GM12878 (cell line): ENCODE results near the gene SAMHD1. TPM values are rescaled to one million over a fixed set of nuclear protein-coding genes. Genes with fewer than 3 reads are reported as not detected.

Experiments
- ATAC-seq: fragments of 200-7000 bp; cut with Tn5 transposase; 3 replicates; pipeline ENCODE4 v1.9.1; 2020; ENCODE audit warnings: mild to moderate bottlenecking, moderate library complexity
- BruUV-seq: library from RNA; stranded (reverse); fragments of 400-500 nt; replicated peaks from 2 replicates; lab custom pipeline; 2021; lab: Mats Ljungman, UMichigan
- CTCF ChIA-PET: fragments of 300-600 bp; sonication (Branson Sonifier 250); formaldehyde crosslinking; extraction: SDS; loops from one replicate; lab custom pipeline; 2021; ENCODE audit warnings: inconsistent platforms; lab: Yijun Ruan, JAX
- POLR2A ChIA-PET: fragments of 350-600 bp; formaldehyde crosslinking; extraction: SDS; loops from one replicate; lab custom pipeline; 2021; ENCODE audit warnings: inconsistent platforms; lab: Charles Lee
- RAD21 ChIA-PET: fragments of 300-600 bp; sonication (Branson Sonifier 250); formaldehyde crosslinking; loops from one replicate; lab custom pipeline; 2023; ENCODE audit warnings: antibody characterized with exemption; ENCODE audit not compliant: unreplicated experiment; lab: Charles Lee
- SMC1A ChIA-PET: fragments of 300-600 bp; sonication (Branson Sonifier 250); formaldehyde crosslinking; loops from one replicate; lab custom pipeline; 2023; ENCODE audit not compliant: unreplicated experiment, uncharacterized antibody; lab: Charles Lee
- DNase-seq: peaks from one replicate; pipeline ENCODE4 v3.0.0-alpha.2; 2011; ENCODE audit warnings: low read depth, low spot score
- FAIRE-seq: peaks from 3 replicates; lab custom pipeline; 2011; peaks lifted over from hg19 to GRCh38; lab: Jason Lieb, UNC
- H2AFZ ChIP-seq: 2 replicates; pipeline ENCODE4 v1.6.0; 2011; ENCODE audit warnings: low read depth, low read length, control low read depth; ENCODE audit not compliant: control insufficient read depth
- H3K27ac ChIP-seq: 2 replicates; pipeline ENCODE4 v1.5.1; 2011; ENCODE audit warnings: control low read depth; ENCODE audit not compliant: control insufficient read depth, insufficient read depth
- H3K27me3 ChIP-seq, 2 experiments: replicated peaks in 1 of 2; 2 replicates each; pipeline versions ENCODE4 v1.6.0 to v1.6.1; 2011; ENCODE audit warnings: low read length in 1 of 2; ENCODE audit not compliant: control insufficient read depth in 2 of 2, insufficient read depth in 2 of 2
- H3K36me3 ChIP-seq, 2 experiments: 2 replicates each; pipeline ENCODE4 v1.5.1; 2011; ENCODE audit warnings: low read length in 1 of 2; ENCODE audit not compliant: control insufficient read depth in 2 of 2, insufficient read depth in 2 of 2
- H3K4me1 ChIP-seq: 2 replicates; pipeline ENCODE4 v1.6.1; 2011; ENCODE audit warnings: mild to moderate bottlenecking, low read length, moderate library complexity, mixed read lengths; ENCODE audit not compliant: control insufficient read depth, insufficient read depth
- H3K4me2 ChIP-seq: 2 replicates; pipeline ENCODE4 v1.6.0; 2011; ENCODE audit warnings: control low read depth; ENCODE audit not compliant: control insufficient read depth, insufficient read depth
- H3K4me3 ChIP-seq: fragments of 200-600 bp; sonication (generic); 2 replicates; pipeline ENCODE4 v1.5.1; 2016
- H3K79me2 ChIP-seq: 2 replicates; pipeline ENCODE4 v1.6.0; 2011; ENCODE audit warnings: low read length; ENCODE audit not compliant: control insufficient read depth, insufficient read depth
- H3K9ac ChIP-seq: 2 replicates; pipeline ENCODE4 v1.8.0; 2011; ENCODE audit warnings: low read length, control low read depth, mixed read lengths; ENCODE audit not compliant: control insufficient read depth, insufficient read depth
- H3K9me3 ChIP-seq: replicated peaks from 3 replicates; pipeline ENCODE4 v1.5.1; 2011; ENCODE audit warnings: mild to moderate bottlenecking, low read length; ENCODE audit not compliant: control insufficient read depth, insufficient read depth
- H4K20me1 ChIP-seq: 2 replicates; pipeline ENCODE4 v1.6.0; 2011; ENCODE audit not compliant: control insufficient read depth, insufficient read depth
- CBX3 ChIP-seq: fragments of 200-600 bp; sonication (generic); IDR thresholded peaks from 2 replicates; pipeline ENCODE4 v1.6.1; 2016; ENCODE audit warnings: low read depth, borderline replicate concordance
- CHD1 ChIP-seq: IDR thresholded peaks from 2 replicates; pipeline ENCODE4 v1.6.1; 2012; ENCODE audit warnings: low read depth, low read length, improper control_type of control experiment
- GATAD2B ChIP-seq: fragments of 450-650 bp; conservative IDR thresholded peaks from 2 replicates; pipeline ENCODE4 v1.6.1; 2017; ENCODE audit warnings: low read depth, mild to moderate bottlenecking, moderate library complexity
- HCFC1 ChIP-seq: fragments of 150-350 bp; IDR thresholded peaks from 2 replicates; pipeline ENCODE4 v1.6.1; 2014; ENCODE audit warnings: low read length
- LARP7 ChIP-seq: fragments of 450-650 bp; IDR thresholded peaks from 2 replicates; pipeline ENCODE4 v1.6.1; 2017; ENCODE audit warnings: mild to moderate bottlenecking
- MTA3 ChIP-seq: IDR thresholded peaks from 2 replicates; pipeline ENCODE4 v1.6.1; 2012; ENCODE audit warnings: low read length, inconsistent platforms, borderline replicate concordance
- POLR2AphosphoS5 ChIP-seq: IDR thresholded peaks from 2 replicates; pipeline ENCODE4 v1.6.1; 2011; ENCODE audit warnings: mild to moderate bottlenecking, low read length, inconsistent platforms
- SIN3A ChIP-seq: IDR thresholded peaks from 2 replicates; pipeline ENCODE4 v1.6.1; 2012; ENCODE audit warnings: low read depth, low read length, improper control_type of control experiment
- SREBF2 ChIP-seq: IDR thresholded peaks from 2 replicates; pipeline ENCODE4 v1.6.1; 2012; ENCODE audit warnings: mild to moderate bottlenecking, low read length
- USF1 ChIP-seq: IDR thresholded peaks from 2 replicates; pipeline ENCODE4 v1.6.1; 2011; ENCODE audit warnings: borderline replicate concordance, low read depth, mild to moderate bottlenecking, moderate library complexity, mixed read lengths, low read length; ENCODE audit not compliant: insufficient read depth; ENCODE audit errors: extremely low read length
- WRNIP1 ChIP-seq: IDR thresholded peaks from 2 replicates; pipeline ENCODE4 v1.6.1; 2011; ENCODE audit warnings: low read depth, low read length, improper control_type of control experiment, borderline replicate concordance
- WGBS: methylation state at CpG from one replicate; pipeline ENCODE4 v1.1.6; 2016; ENCODE audit warnings: low lambda C conversion rate; ENCODE audit not compliant: insufficient replicate concordance, insufficient coverage; ENCODE audit errors: missing lambda C conversion rate; 5-methylcytosine and 5-hydroxymethylcytosine counted together
- in situ Hi-C: fragments of 300-500 bp; cut with MboI; formaldehyde crosslinking; loops from 9 replicates; pipeline ENCODE4 v1.14.3; 2018; ENCODE audit warnings: mixed read lengths
- intact Hi-C: fragments of 100-400 bp; cut with micrococcal nuclease; formaldehyde crosslinking; loops from one replicate; pipeline ENCODE4 v1.14.2; 2022; ENCODE audit not compliant: unreplicated experiment
- polyA plus RNA-seq, 11 experiments: library from polyadenylated mRNA; depleted of rRNA in 4 of 11; unstranded in 6 of 11; stranded (reverse) in 5 of 11; fragments of >200 nt; fragmentation: Nextera tagmentation in 4 of 11; fragmentation: Illumina TruSeq in 1 of 11; extraction: Ambion mirVana in 4 of 11; extraction: Trizol in 1 of 11; gene quantifications; 1 replicate in 1 of 11; 2 replicates in 10 of 11; pipeline versions ENCODE4 v1.2.1 to v1.2.3, GENCODE V29; 2011 to 2016; ENCODE audit warnings: inconsistent platforms in 2 of 11, missing spikeins in 2 of 11, low read depth in 1 of 11
- total RNA-seq, 4 experiments: library from RNA; depleted of rRNA in 3 of 4; stranded (reverse); fragments of >200 nt in 3 of 4; fragmentation: Illumina TruSeq in 1 of 4; extraction: Trizol in 1 of 4; gene quantifications; 2 replicates each; pipeline versions ENCODE4 v1.2.1 to v1.2.3, GENCODE V29; 2013 to 2021
- TF ChIP-seq, protein P1 (sequence below): fragments of 150-350 bp; IDR thresholded peaks from 2 replicates; pipeline ENCODE4 v1.6.1; 2016; ENCODE audit warnings: low read depth, low read length
- TF ChIP-seq, protein P2 (sequence below): fragments of 450-650 bp; formaldehyde crosslinking; IDR thresholded peaks from 2 replicates; pipeline ENCODE4 v1.5.0; 2022; ENCODE audit warnings: mild to moderate bottlenecking, missing genetic modification characterization

Gene SAMHD1
- total and polyA plus RNA-seq, 10 of the 15 experiments (the other 5 are each of a cell fraction or from before 2014, with no cell fraction given): 20.5 to 47.9 (median 38.8) TPM

GRCh38 chr20:36991703-36992102 lies 40.2 kb upstream of the SAMHD1 start (continued):
- TF ChIP-seq SIN3A (no peak), CHD1 (no peak)
- TF ChIP-seq, protein P1, sequence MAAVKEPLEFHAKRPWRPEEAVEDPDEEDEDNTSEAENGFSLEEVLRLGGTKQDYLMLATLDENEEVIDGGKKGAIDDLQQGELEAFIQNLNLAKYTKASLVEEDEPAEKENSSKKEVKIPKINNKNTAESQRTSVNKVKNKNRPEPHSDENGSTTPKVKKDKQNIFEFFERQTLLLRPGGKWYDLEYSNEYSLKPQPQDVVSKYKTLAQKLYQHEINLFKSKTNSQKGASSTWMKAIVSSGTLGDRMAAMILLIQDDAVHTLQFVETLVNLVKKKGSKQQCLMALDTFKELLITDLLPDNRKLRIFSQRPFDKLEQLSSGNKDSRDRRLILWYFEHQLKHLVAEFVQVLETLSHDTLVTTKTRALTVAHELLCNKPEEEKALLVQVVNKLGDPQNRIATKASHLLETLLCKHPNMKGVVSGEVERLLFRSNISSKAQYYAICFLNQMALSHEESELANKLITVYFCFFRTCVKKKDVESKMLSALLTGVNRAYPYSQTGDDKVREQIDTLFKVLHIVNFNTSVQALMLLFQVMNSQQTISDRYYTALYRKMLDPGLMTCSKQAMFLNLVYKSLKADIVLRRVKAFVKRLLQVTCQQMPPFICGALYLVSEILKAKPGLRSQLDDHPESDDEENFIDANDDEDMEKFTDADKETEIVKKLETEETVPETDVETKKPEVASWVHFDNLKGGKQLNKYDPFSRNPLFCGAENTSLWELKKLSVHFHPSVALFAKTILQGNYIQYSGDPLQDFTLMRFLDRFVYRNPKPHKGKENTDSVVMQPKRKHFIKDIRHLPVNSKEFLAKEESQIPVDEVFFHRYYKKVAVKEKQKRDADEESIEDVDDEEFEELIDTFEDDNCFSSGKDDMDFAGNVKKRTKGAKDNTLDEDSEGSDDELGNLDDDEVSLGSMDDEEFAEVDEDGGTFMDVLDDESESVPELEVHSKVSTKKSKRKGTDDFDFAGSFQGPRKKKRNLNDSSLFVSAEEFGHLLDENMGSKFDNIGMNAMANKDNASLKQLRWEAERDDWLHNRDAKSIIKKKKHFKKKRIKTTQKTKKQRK: no peak

GRCh38 chr20:36989797-36990196 lies 38.3 kb upstream of the SAMHD1 start:
- Histone ChIP-seq H3K9me3 (peaks cover 6% of the 10 kb centered on the region; the same call in 2 of the 3 replicates), H4K20me1 (no peaks in the 10 kb centered on the region), H3K4me1 (no peaks in the 10 kb centered on the region), H3K9ac (no peak overlapping the region), H3K27me3 (no peaks in the 10 kb centered on the region), H3K4me3 (no peak overlapping the region), H2AFZ (no peak overlapping the region), H3K79me2 (no peaks in the 10 kb centered on the region), H3K27ac (no peak overlapping the region), H3K36me3 (peaks cover 0 to 1% of the 10 kb centered on the region in 2 experiments; a peak in 2 of 4 replicates), H3K4me2 (no peak overlapping the region)
- no TSS peak for BruUV-seq
- WGBS: 96% methylated on average over 6 of the region's 6 CpGs
- SMC1A ChIA-PET: no interaction called here
- in situ Hi-C loops: no loop called here
- ATAC-seq (no peak), DNase-seq (no peak), FAIRE-seq (no peak)
- RAD21 ChIA-PET: no interaction called here
- POLR2A ChIA-PET: no interaction called here
- intact Hi-C loops: no loop called here
- CTCF ChIA-PET: no interaction called here
- TF ChIP-seq GATAD2B: no peak
- no peak for TF ChIP-seq LARP7
- no peak for TF ChIP-seq MTA3
- no peak for TF ChIP-seq POLR2AphosphoS5
- TF ChIP-seq CBX3: no peak
- no peak for TF ChIP-seq WRNIP1
- no peak for TF ChIP-seq USF1
- no peak for TF ChIP-seq SREBF2
- TF ChIP-seq, protein P2, sequence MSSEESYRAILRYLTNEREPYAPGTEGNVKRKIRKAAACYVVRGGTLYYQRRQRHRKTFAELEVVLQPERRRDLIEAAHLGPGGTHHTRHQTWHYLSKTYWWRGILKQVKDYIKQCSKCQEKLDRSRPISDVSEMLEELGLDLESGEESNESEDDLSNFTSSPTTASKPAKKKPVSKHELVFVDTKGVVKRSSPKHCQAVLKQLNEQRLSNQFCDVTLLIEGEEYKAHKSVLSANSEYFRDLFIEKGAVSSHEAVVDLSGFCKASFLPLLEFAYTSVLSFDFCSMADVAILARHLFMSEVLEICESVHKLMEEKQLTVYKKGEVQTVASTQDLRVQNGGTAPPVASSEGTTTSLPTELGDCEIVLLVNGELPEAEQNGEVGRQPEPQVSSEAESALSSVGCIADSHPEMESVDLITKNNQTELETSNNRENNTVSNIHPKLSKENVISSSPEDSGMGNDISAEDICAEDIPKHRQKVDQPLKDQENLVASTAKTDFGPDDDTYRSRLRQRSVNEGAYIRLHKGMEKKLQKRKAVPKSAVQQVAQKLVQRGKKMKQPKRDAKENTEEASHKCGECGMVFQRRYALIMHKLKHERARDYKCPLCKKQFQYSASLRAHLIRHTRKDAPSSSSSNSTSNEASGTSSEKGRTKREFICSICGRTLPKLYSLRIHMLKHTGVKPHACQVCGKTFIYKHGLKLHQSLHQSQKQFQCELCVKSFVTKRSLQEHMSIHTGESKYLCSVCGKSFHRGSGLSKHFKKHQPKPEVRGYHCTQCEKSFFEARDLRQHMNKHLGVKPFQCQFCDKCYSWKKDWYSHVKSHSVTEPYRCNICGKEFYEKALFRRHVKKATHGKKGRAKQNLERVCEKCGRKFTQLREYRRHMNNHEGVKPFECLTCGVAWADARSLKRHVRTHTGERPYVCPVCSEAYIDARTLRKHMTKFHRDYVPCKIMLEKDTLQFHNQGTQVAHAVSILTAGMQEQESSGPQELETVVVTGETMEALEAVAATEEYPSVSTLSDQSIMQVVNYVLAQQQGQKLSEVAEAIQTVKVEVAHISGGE (CRISPR knock-in tag): no peak
- no peak for TF ChIP-seq HCFC1
